GM23338 (cell line): ENCODE results near the gene NDE1.

ENCODE experiments used
- CTCF ChIP-seq, 2 experiments: fragments of 200-600 bp in 1 of 2; sonication (generic) in 1 of 2; conservative IDR thresholded peaks; 2 replicates each; pipeline versions ENCODE4 v1.5.1 to v1.6.1; 2016 to 2017; ENCODE audit warnings: antibody characterized with exemption in 2 of 2, low read depth in 2 of 2, mild to moderate bottlenecking in 2 of 2, moderate library complexity in 1 of 2
- EZH2 ChIP-seq: fragments of 200-600 bp; sonication (generic); IDR thresholded peaks from one replicate; pipeline ENCODE4 v1.8.0; 2017; ENCODE audit warnings: antibody characterized with exemption, mild to moderate bottlenecking, low read depth; ENCODE audit not compliant: unreplicated experiment
- EZH2phosphoT487 ChIP-seq: fragments of 200-600 bp; sonication (generic); IDR thresholded peaks from one replicate; pipeline ENCODE4 v1.8.1; 2018; ENCODE audit warnings: antibody characterized with exemption; ENCODE audit not compliant: unreplicated experiment
- POLR2AphosphoS5 ChIP-seq: IDR thresholded peaks from 2 replicates; pipeline ENCODE4 v1.6.1; 2016; ENCODE audit warnings: antibody characterized with exemption, low read depth

- no peak for TF ChIP-seq CTCF (conservative IDR thresholded peaks at IDR 0.05; ENCODE audit: low read depth in 2 of 2)
- TF ChIP-seq POLR2AphosphoS5: no peak
- TF ChIP-seq EZH2phosphoT487: no peak
- no peak for TF ChIP-seq EZH2
Observed at GRCh38 chr16:15770512-15770911, 120.5 kb downstream of the NDE1 start.
